H1 (cell line): ENCODE measurements around the gene GRID1. TPM values are rescaled to one million over a fixed set of nuclear protein-coding genes. Genes with fewer than 3 reads are reported as not detected.

Source experiments
- CTCF ChIA-PET: fragments of 300-600 bp; sonication (Branson Sonifier 250); formaldehyde crosslinking; loops from one replicate; lab custom pipeline; 2021; ENCODE audit not compliant: partially characterized antibody; lab: Charles Lee
- POLR2A ChIA-PET: fragments of 300-600 bp; sonication (Branson Sonifier 250); formaldehyde crosslinking; loops from one replicate; lab custom pipeline; 2021; ENCODE audit warnings: inconsistent platforms; ENCODE audit not compliant: partially characterized antibody; lab: Charles Lee
- DNase-seq, 2 experiments: peaks; one replicate each; pipeline versions ENCODE4 v3.0.0 to v3.0.0-alpha.2; 2010 to 2022; ENCODE audit warnings: low spot score in 2 of 2, low read depth in 1 of 2, mixed read lengths in 1 of 2
- FAIRE-seq: peaks from 2 replicates; lab custom pipeline; 2011; peaks lifted over from hg19 to GRCh38; lab: Jason Lieb, UNC
- H2AFZ ChIP-seq: 2 replicates; pipeline ENCODE4 v1.8.1; 2012; ENCODE audit warnings: low read length, inconsistent platforms
- H2AK5ac ChIP-seq: 2 replicates; pipeline ENCODE4 v1.6.1; 2013; ENCODE audit warnings: low read depth, low read length
- H2BK120ac ChIP-seq: replicated peaks from 2 replicates; pipeline ENCODE3; 2013; ENCODE audit warnings: low read depth, low read length, inconsistent platforms
- H2BK12ac ChIP-seq: 2 replicates; pipeline ENCODE4 v1.6.1; 2013; ENCODE audit warnings: low read depth, low read length
- H2BK15ac ChIP-seq: 2 replicates; pipeline ENCODE4 v1.6.1; 2013; ENCODE audit warnings: low read length
- H2BK20ac ChIP-seq: 2 replicates; pipeline ENCODE4 v1.6.1; 2013; ENCODE audit warnings: low read length
- H2BK5ac ChIP-seq: 2 replicates; pipeline ENCODE4 v1.6.1; 2013; ENCODE audit warnings: low read depth, low read length
- H3K14ac ChIP-seq: 2 replicates; pipeline ENCODE4 v1.6.1; 2013; ENCODE audit warnings: inconsistent platforms; ENCODE audit not compliant: insufficient read length
- H3K18ac ChIP-seq: 2 replicates; pipeline ENCODE4 v1.6.1; 2013; ENCODE audit warnings: low read length; ENCODE audit errors: extremely low read depth
- H3K23ac ChIP-seq: 2 replicates; pipeline ENCODE4 v1.6.1; 2013; ENCODE audit warnings: inconsistent platforms; ENCODE audit not compliant: insufficient read length
- H3K23me2 ChIP-seq: 2 replicates; pipeline ENCODE4 v1.6.1; 2013; ENCODE audit warnings: low read depth, low read length
- H3K27ac ChIP-seq: 2 replicates; pipeline ENCODE4 v1.6.1; 2011; ENCODE audit warnings: low read depth, low read length, inconsistent platforms
- H3K27me3 ChIP-seq, 4 experiments: replicated peaks in 1 of 4; 1 replicate in 1 of 4; 2 replicates in 3 of 4; pipeline versions ENCODE4 v1.6.1 to v1.8.1; 2011 to 2013; ENCODE audit warnings: low read length in 3 of 4, mild to moderate bottlenecking in 3 of 4, inconsistent platforms in 2 of 4, mixed read lengths in 2 of 4, moderate library complexity in 1 of 4; ENCODE audit not compliant: control insufficient read depth in 3 of 4, insufficient read depth in 3 of 4; ENCODE audit errors: extremely low read depth in 1 of 4
- H3K36me3 ChIP-seq, 4 experiments: 2 replicates each; pipeline versions ENCODE4 v1.6.1 to v1.8.1; 2011 to 2013; ENCODE audit warnings: mild to moderate bottlenecking in 4 of 4, low read length in 3 of 4, moderate library complexity in 2 of 4, control low read depth in 1 of 4, inconsistent platforms in 1 of 4; ENCODE audit not compliant: insufficient read depth in 4 of 4, control insufficient read depth in 2 of 4
- H3K4ac ChIP-seq: replicated peaks from 2 replicates; pipeline ENCODE3; 2013; ENCODE audit warnings: low read length, low read depth, mixed read lengths, inconsistent platforms; ENCODE audit not compliant: insufficient read length
- H3K4me1 ChIP-seq, 4 experiments: replicated peaks in 1 of 4; 1 replicate in 1 of 4; 2 replicates in 3 of 4; pipeline versions ENCODE4 v1.6.1 to v1.8.1; 2011 to 2013; ENCODE audit warnings: low read length in 3 of 4, inconsistent platforms in 2 of 4, mixed read lengths in 1 of 4; ENCODE audit not compliant: insufficient read depth in 4 of 4, control insufficient read depth in 3 of 4
- H3K4me2 ChIP-seq, 2 experiments: 2 replicates each; pipeline versions ENCODE4 v1.6.1 to v1.8.1; 2011 to 2013; ENCODE audit warnings: low read depth in 2 of 2, low read length in 2 of 2, control low read depth in 1 of 2, inconsistent platforms in 1 of 2, mild to moderate bottlenecking in 1 of 2; ENCODE audit not compliant: insufficient read depth in 1 of 2
- H3K4me3 ChIP-seq, 4 experiments: fragments of 200-600, 300-600 bp in 1 of 4; sonication (generic), shearing (Covaris generic), sonication (Bioruptor Twin) in 1 of 4; 2 replicates each; pipeline versions ENCODE4 v1.5.1 to v1.8.1; 2011 to 2016; ENCODE audit warnings: low read length in 4 of 4, low read depth in 3 of 4, control low read depth in 2 of 4, inconsistent platforms in 2 of 4, mild to moderate bottlenecking in 2 of 4, mixed read lengths in 1 of 4, moderate library complexity in 1 of 4; ENCODE audit not compliant: insufficient read depth in 2 of 4; ENCODE audit errors: extremely low read depth in 1 of 4
- H3K56ac ChIP-seq: replicated peaks from 2 replicates; pipeline ENCODE3; 2013; ENCODE audit warnings: low read depth, mild to moderate bottlenecking, mixed read lengths, low read length, inconsistent platforms; ENCODE audit not compliant: insufficient read length
- H3K79me1 ChIP-seq: 2 replicates; pipeline ENCODE4 v1.6.1; 2013; ENCODE audit warnings: low read depth, low read length, control low read depth
- H3K79me2 ChIP-seq, 2 experiments: 2 replicates each; pipeline versions ENCODE4 v1.6.1 to v1.8.1; 2012 to 2013; ENCODE audit warnings: low read length in 2 of 2, mild to moderate bottlenecking in 2 of 2, inconsistent platforms in 1 of 2; ENCODE audit not compliant: insufficient read depth in 2 of 2, control insufficient read depth in 1 of 2
- H3K9ac ChIP-seq, 4 experiments: replicated peaks in 1 of 4; 1 replicate in 1 of 4; 2 replicates in 3 of 4; pipeline versions ENCODE4 v1.6.1 to v1.8.1; 2011 to 2013; ENCODE audit warnings: low read depth in 3 of 4, low read length in 3 of 4, control low read depth in 2 of 4, mild to moderate bottlenecking in 2 of 4, moderate library complexity in 2 of 4, inconsistent platforms in 1 of 4; ENCODE audit errors: extremely low read depth in 1 of 4
- H3K9me3 ChIP-seq, 2 experiments: 2 replicates each; pipeline versions ENCODE4 v1.6.1 to v1.8.1; 2012 to 2013; ENCODE audit warnings: mild to moderate bottlenecking in 2 of 2, moderate library complexity in 2 of 2, control low read depth in 1 of 2, inconsistent platforms in 1 of 2, low read depth in 1 of 2, low read length in 1 of 2, mixed read lengths in 1 of 2; ENCODE audit not compliant: insufficient read depth in 2 of 2
- H4K20me1 ChIP-seq, 2 experiments: replicated peaks in 1 of 2; 2 replicates each; pipeline versions ENCODE3 to v1.8.1; 2011 to 2013; ENCODE audit warnings: inconsistent platforms in 2 of 2, low read length in 2 of 2, mild to moderate bottlenecking in 1 of 2; ENCODE audit not compliant: insufficient read depth in 2 of 2, control insufficient read depth in 1 of 2
- H4K5ac ChIP-seq: 2 replicates; pipeline ENCODE4 v1.6.1; 2013; ENCODE audit warnings: low read length, low read depth, mixed read lengths, inconsistent platforms; ENCODE audit not compliant: insufficient read length
- H4K8ac ChIP-seq: 2 replicates; pipeline ENCODE4 v1.8.0; 2013; ENCODE audit warnings: mild to moderate bottlenecking, moderate library complexity, low read length, inconsistent platforms; ENCODE audit not compliant: insufficient read depth; ENCODE audit errors: extremely low read depth
- H4K91ac ChIP-seq: replicated peaks from 2 replicates; pipeline ENCODE3; 2013; ENCODE audit warnings: low read length, mixed read lengths, inconsistent platforms; ENCODE audit not compliant: insufficient read length
- CBX8 ChIP-seq: fragments of 300-800, 300-1000 bp; sonication (generic); IDR thresholded peaks from 2 replicates; pipeline ENCODE4 v1.7.1; 2016; ENCODE audit warnings: low read depth, low read length, borderline replicate concordance
- CHD2 ChIP-seq: IDR thresholded peaks from 2 replicates; pipeline ENCODE4 v1.6.1; 2012; ENCODE audit warnings: low read length, improper control_type of control experiment
- CREB1 ChIP-seq: IDR thresholded peaks from 2 replicates; pipeline ENCODE4 v1.6.1; 2012; ENCODE audit warnings: inconsistent platforms
- WGBS, 2 experiments: shearing (Covaris generic) in 1 of 2; methylation state at CpG; one replicate each; pipeline versions ENCODE4 v1.1.6 to v1.1.7; 2013 to 2015; ENCODE audit warnings: low lambda C conversion rate in 2 of 2, mixed read lengths in 2 of 2, inconsistent platforms in 1 of 2, low coverage in 1 of 2, missing lambda C conversion rate in 1 of 2; ENCODE audit not compliant: insufficient replicate concordance in 2 of 2, insufficient coverage in 1 of 2, insufficient read length in 1 of 2; ENCODE audit errors: extremely low coverage in 1 of 2, missing lambda C conversion rate in 1 of 2; 5-methylcytosine and 5-hydroxymethylcytosine counted together
- polyA plus RNA-seq, 7 experiments: library from polyadenylated mRNA; depleted of rRNA in 3 of 7; stranded (reverse) in 5 of 7; unstranded in 2 of 7; fragments of >200 nt in 5 of 7; fragments of 200-250 nt in 2 of 7; gene quantifications; 1 replicate in 5 of 7; 2 replicates in 1 of 7; 4 replicates in 1 of 7; pipeline versions ENCODE4 v1.2.1 to v1.2.3, GENCODE V29; 2011 to 2013; ENCODE audit warnings: missing spikeins in 2 of 7, mixed read lengths in 2 of 7
- total RNA-seq: library from RNA; stranded (reverse); fragmentation: NEBNext Ultra II Directional; extraction: Animal tissue kit (Norgen Biotek cat#: 25700); gene quantifications from 2 replicates; pipeline ENCODE4 v1.2.1, GENCODE V29; 2021
- TF ChIP-seq, protein P1 (sequence below): IDR thresholded peaks from 2 replicates; pipeline ENCODE4 v1.6.1; 2012; ENCODE audit warnings: inconsistent platforms
- TF ChIP-seq, protein P2 (sequence below): IDR thresholded peaks from 2 replicates; pipeline ENCODE4 v1.6.1; 2012; ENCODE audit warnings: inconsistent platforms

The GRID1 gene
- total and polyA plus RNA-seq, 2 of the 8 experiments (the other 6 are each of a cell fraction or from before 2014, with no cell fraction given) = 0.22 to 0.30 TPM

DNA sequence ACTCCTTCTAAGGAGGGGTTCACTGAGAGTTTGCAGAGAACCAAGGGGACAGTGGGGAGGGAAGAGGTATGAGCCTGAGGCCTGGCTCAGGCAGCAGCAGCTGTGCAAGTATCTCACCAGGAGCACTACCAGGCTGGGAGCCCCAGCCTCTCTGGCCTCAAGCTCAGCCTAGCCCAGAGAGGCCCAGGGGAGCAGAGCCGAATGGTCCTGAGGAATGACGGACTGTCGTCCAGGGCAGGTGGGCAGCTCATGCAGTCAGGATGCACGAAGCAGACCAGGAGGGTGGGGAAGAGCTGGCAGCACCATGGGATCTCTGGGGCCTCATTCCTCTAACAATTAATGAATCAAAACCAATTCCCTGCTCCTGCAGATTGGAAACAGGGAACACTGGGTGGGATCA is 151.5 kb downstream of the GRID1 start:
- Histone ChIP-seq H3K9me3 (no peaks in the 10 kb centered on the region), H4K5ac (no peak overlapping the region), H3K27ac (no peak overlapping the region), H3K56ac (no peak overlapping the region), H3K9ac (no peak overlapping the region; a peak in 1 of 7 replicates), H2BK15ac (no peak overlapping the region), H3K23me2 (no peaks in the 10 kb centered on the region), H3K23ac (no peak overlapping the region), H3K18ac (no peak overlapping the region), H2BK5ac (no peak overlapping the region), H3K4me3 (no peak overlapping the region), H3K36me3 (no peaks in the 10 kb centered on the region), H4K91ac (no peak overlapping the region), H3K27me3 (no peaks in the 10 kb centered on the region), H2AK5ac (no peak overlapping the region), H2AFZ (no peak overlapping the region), H2BK20ac (no peak overlapping the region), H3K79me1 (no peaks in the 10 kb centered on the region), H3K14ac (no peak overlapping the region), H3K4ac (no peak overlapping the region), H3K79me2 (no peaks in the 10 kb centered on the region), H2BK12ac (no peak overlapping the region), H4K8ac (no peak overlapping the region), H3K4me2 (no peak overlapping the region), H3K4me1 (no peaks in the 10 kb centered on the region), H4K20me1 (no peaks in the 10 kb centered on the region), H2BK120ac (no peak overlapping the region)
- no peak for DNase-seq
- POLR2A ChIA-PET = no interaction called here
- CTCF ChIA-PET = interaction anchor here (0.8 to 1.4 kb wide), 7 partner anchors 9 to 188 kb away, joined by 3 to 6 read pairs (median 3); no protein-coding TSS in a partner anchor
- no peak for FAIRE-seq
- 88% methylated on average over 4 of the region's 4 CpGs; no CpG with 5 or more reads in 1 of the 2 experiments for WGBS, 2 experiments
- TF ChIP-seq, protein P1, sequence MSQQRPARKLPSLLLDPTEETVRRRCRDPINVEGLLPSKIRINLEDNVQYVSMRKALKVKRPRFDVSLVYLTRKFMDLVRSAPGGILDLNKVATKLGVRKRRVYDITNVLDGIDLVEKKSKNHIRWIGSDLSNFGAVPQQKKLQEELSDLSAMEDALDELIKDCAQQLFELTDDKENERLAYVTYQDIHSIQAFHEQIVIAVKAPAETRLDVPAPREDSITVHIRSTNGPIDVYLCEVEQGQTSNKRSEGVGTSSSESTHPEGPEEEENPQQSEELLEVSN = no peak
- TF ChIP-seq, protein P2, sequence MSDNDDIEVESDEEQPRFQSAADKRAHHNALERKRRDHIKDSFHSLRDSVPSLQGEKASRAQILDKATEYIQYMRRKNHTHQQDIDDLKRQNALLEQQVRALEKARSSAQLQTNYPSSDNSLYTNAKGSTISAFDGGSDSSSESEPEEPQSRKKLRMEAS = no peak
- TF ChIP-seq CBX8 (no peak), CREB1 (no peak), CHD2 (no peak)
